Body of pancreas (tissue), 4 donors: ENCODE data around the gene CCNDBP1.

Experiments
- POLR2A ChIP-seq, 3 donors: fragments of 450-650 bp; IDR thresholded peaks; one replicate each; pipeline ENCODE4 v1.6.1; 2016; ENCODE audit warnings: antibody characterized with exemption in 3 of 3, mild to moderate bottlenecking in 2 of 3
- TF ChIP-seq, protein P1 (sequence below), 7 experiments: fragments of 450-650 bp in 4 of 7; fragments of 200-600 bp in 3 of 7; sonication (generic) in 3 of 7; IDR thresholded peaks; one replicate each; pipeline ENCODE4 v1.5.1; 2016 to 2019; ENCODE audit warnings: antibody characterized with exemption in 7 of 7

GRCh38 chr15:43237842-43238470, 52.8 kb downstream of the CCNDBP1 start:
- TF ChIP-seq, protein P1, sequence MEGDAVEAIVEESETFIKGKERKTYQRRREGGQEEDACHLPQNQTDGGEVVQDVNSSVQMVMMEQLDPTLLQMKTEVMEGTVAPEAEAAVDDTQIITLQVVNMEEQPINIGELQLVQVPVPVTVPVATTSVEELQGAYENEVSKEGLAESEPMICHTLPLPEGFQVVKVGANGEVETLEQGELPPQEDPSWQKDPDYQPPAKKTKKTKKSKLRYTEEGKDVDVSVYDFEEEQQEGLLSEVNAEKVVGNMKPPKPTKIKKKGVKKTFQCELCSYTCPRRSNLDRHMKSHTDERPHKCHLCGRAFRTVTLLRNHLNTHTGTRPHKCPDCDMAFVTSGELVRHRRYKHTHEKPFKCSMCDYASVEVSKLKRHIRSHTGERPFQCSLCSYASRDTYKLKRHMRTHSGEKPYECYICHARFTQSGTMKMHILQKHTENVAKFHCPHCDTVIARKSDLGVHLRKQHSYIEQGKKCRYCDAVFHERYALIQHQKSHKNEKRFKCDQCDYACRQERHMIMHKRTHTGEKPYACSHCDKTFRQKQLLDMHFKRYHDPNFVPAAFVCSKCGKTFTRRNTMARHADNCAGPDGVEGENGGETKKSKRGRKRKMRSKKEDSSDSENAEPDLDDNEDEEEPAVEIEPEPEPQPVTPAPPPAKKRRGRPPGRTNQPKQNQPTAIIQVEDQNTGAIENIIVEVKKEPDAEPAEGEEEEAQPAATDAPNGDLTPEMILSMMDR (IDR thresholded peaks at IDR 0.05) = no peak
- no peak for TF ChIP-seq POLR2A (IDR thresholded peaks at IDR 0.05)
